ENCODE results near the gene DDX4. TPM values are rescaled to one million over a fixed set of nuclear protein-coding genes. Genes with fewer than 3 reads are reported as not detected.
"Not testable (repeated sequence)": the region's sequence is repeated elsewhere in the genome, so short reads cannot be mapped to it uniquely, and the experiment has no call there.

The DDX4 gene
- total RNA-seq, 2 experiments from 2014 or later: 0.28 to 1.2 TPM

- H3K9me3 Mint-ChIP-seq; ATAC-seq (ENCODE audit: low read depth); H3K4me1 Mint-ChIP-seq; H3K4me3 Mint-ChIP-seq; DNase-seq; H3K27ac Mint-ChIP-seq; H3K36me3 Mint-ChIP-seq; POLR2A ChIA-PET: not testable (repeated sequence)
- H3K27me3 Mint-ChIP-seq: peaks cover 68% of the 10 kb centered on the region
These were observed 78.1 kb downstream of the DDX4 start for GRCh38 chr5:55815939-55816338.

GRCh38 chr5:55816342-55816741, 78.5 kb downstream of the DDX4 start:
- ATAC-seq (ENCODE audit: low read depth): no peak
- Mint-ChIP-seq H3K27me3 (peaks cover 72% of the 10 kb centered on the region), H3K4me1 (peaks cover 2% of the 10 kb centered on the region), H3K4me3 (no peak overlapping the region), H3K9me3 (no peaks in the 10 kb centered on the region), H3K27ac (no peak overlapping the region), H3K36me3 (no peaks in the 10 kb centered on the region)
- POLR2A ChIA-PET: no interaction called here
- no peak for DNase-seq

- ATAC-seq (ENCODE audit: low read depth) (no peak), DNase-seq (no peak)
- no peaks in the 10 kb centered on the region for H3K36me3 Mint-ChIP-seq
- POLR2A ChIA-PET: no interaction called here
- H3K4me1 Mint-ChIP-seq: peaks cover 5% of the 10 kb centered on the region
- H3K9me3 Mint-ChIP-seq: no peaks in the 10 kb centered on the region
- no peak overlapping the region for H3K4me3 Mint-ChIP-seq
- H3K27ac Mint-ChIP-seq: no peak overlapping the region
- peaks cover 76% of the 10 kb centered on the region for H3K27me3 Mint-ChIP-seq
These were observed 79.2 kb downstream of the DDX4 start for GRCh38 chr5:55817030-55817429.

- H3K4me3 Mint-ChIP-seq: no peak overlapping the region
- no peaks in the 10 kb centered on the region for H3K9me3 Mint-ChIP-seq
- no peaks in the 10 kb centered on the region for H3K36me3 Mint-ChIP-seq
- POLR2A ChIA-PET: no interaction called here
- H3K27ac Mint-ChIP-seq: no peak overlapping the region
- peaks cover 74% of the 10 kb centered on the region for H3K27me3 Mint-ChIP-seq
- no peak for DNase-seq
- ATAC-seq (ENCODE audit: low read depth): no peak
- peaks cover 8% of the 10 kb centered on the region for H3K4me1 Mint-ChIP-seq
These were observed 82.6 kb downstream of the DDX4 start for GRCh38 chr5:55820488-55820887.

- Mint-ChIP-seq H3K9me3 (no peaks in the 10 kb centered on the region), H3K36me3 (peaks cover 2% of the 10 kb centered on the region), H3K4me3 (peak overlapping the region; percentile 64), H3K27me3 (peaks cover 67% of the 10 kb centered on the region), H3K27ac (no peak overlapping the region), H3K4me1 (peaks cover 8% of the 10 kb centered on the region)
- ATAC-seq (ENCODE audit: low read depth) (peak; percentile 66), DNase-seq (peak; percentile 49)
- POLR2A ChIA-PET: interaction anchor here (0.5 kb wide), 1 partner anchor 395 kb away, joined by 3 read pairs; no protein-coding TSS in a partner anchor
These were observed 84.1 kb downstream of the DDX4 start for GRCh38 chr5:55821731-55822512.

GRCh38 chr5:55823151-55823796, 85.4 kb downstream of the DDX4 start:
- H3K27ac Mint-ChIP-seq: no peak overlapping the region
- H3K36me3 Mint-ChIP-seq: peaks cover 2% of the 10 kb centered on the region
- ATAC-seq (ENCODE audit: low read depth) (no peak), DNase-seq (no peak)
- POLR2A ChIA-PET: no interaction called here
- no peaks in the 10 kb centered on the region for H3K9me3 Mint-ChIP-seq
- no peak overlapping the region for H3K4me3 Mint-ChIP-seq
- H3K27me3 Mint-ChIP-seq: peaks cover 56% of the 10 kb centered on the region
- H3K4me1 Mint-ChIP-seq: peaks cover 8% of the 10 kb centered on the region

GRCh38 chr5:55829956-55830355, 92.1 kb downstream of the DDX4 start:
- ATAC-seq (ENCODE audit: low read depth) (no peak), DNase-seq (no peak)
- peaks cover 2% of the 10 kb centered on the region for H3K36me3 Mint-ChIP-seq
- no peak overlapping the region for H3K27ac Mint-ChIP-seq
- POLR2A ChIA-PET: no interaction called here
- peaks cover 14% of the 10 kb centered on the region for H3K27me3 Mint-ChIP-seq
- H3K4me3 Mint-ChIP-seq: no peak overlapping the region
- H3K4me1 Mint-ChIP-seq: no peaks in the 10 kb centered on the region
- H3K9me3 Mint-ChIP-seq: peaks cover 6% of the 10 kb centered on the region

GRCh38 chr5:55832446-55832845, 94.6 kb downstream of the DDX4 start:
- no peak overlapping the region for H3K27ac Mint-ChIP-seq
- H3K9me3 Mint-ChIP-seq: peaks cover 6% of the 10 kb centered on the region
- ATAC-seq (ENCODE audit: low read depth) (no peak), DNase-seq (no peak)
- peaks cover 7% of the 10 kb centered on the region for H3K27me3 Mint-ChIP-seq
- no peaks in the 10 kb centered on the region for H3K4me1 Mint-ChIP-seq
- H3K4me3 Mint-ChIP-seq: no peak overlapping the region
- POLR2A ChIA-PET: no interaction called here
- H3K36me3 Mint-ChIP-seq: no peaks in the 10 kb centered on the region

GRCh38 chr5:55836191-55836590, 98.3 kb downstream of the DDX4 start:
- no peak for DNase-seq
- POLR2A ChIA-PET: interaction anchor here (0.7 kb wide), 1 partner anchor 10 kb away, joined by 3 read pairs; no protein-coding TSS in a partner anchor
- no peaks in the 10 kb centered on the region for H3K4me1 Mint-ChIP-seq
- peaks cover 9% of the 10 kb centered on the region for H3K9me3 Mint-ChIP-seq
- H3K4me3 Mint-ChIP-seq: no peak overlapping the region
- H3K27me3 Mint-ChIP-seq: peaks cover 11% of the 10 kb centered on the region
- no peak overlapping the region for H3K27ac Mint-ChIP-seq
- ATAC-seq (ENCODE audit: low read depth): no peak
- H3K36me3 Mint-ChIP-seq: no peaks in the 10 kb centered on the region

- Mint-ChIP-seq H3K27ac (no peak overlapping the region), H3K4me3 (no peak overlapping the region), H3K9me3 (peaks cover 9% of the 10 kb centered on the region), H3K27me3 (peaks cover 16% of the 10 kb centered on the region), H3K4me1 (no peaks in the 10 kb centered on the region), H3K36me3 (peaks cover 12% of the 10 kb centered on the region)
- no peak for DNase-seq
- ATAC-seq (ENCODE audit: low read depth): no peak
- POLR2A ChIA-PET: no interaction called here
These were observed 104.1 kb downstream of the DDX4 start for GRCh38 chr5:55841976-55842375.

- H3K27ac Mint-ChIP-seq: no peak overlapping the region
- DNase-seq: no peak
- H3K27me3 Mint-ChIP-seq: peaks cover 10% of the 10 kb centered on the region
- peaks cover 12% of the 10 kb centered on the region for H3K36me3 Mint-ChIP-seq
- POLR2A ChIA-PET: no interaction called here
- no peak for ATAC-seq (ENCODE audit: low read depth)
- H3K9me3 Mint-ChIP-seq: peaks cover 9% of the 10 kb centered on the region
- H3K4me1 Mint-ChIP-seq: peaks cover 16% of the 10 kb centered on the region
- no peak overlapping the region for H3K4me3 Mint-ChIP-seq
These were observed 110.0 kb downstream of the DDX4 start for GRCh38 chr5:55847837-55848236.

- no peak for ATAC-seq (ENCODE audit: low read depth)
- Mint-ChIP-seq H3K36me3 (peaks cover 12% of the 10 kb centered on the region), H3K27ac (no peak overlapping the region), H3K9me3 (peaks cover 8% of the 10 kb centered on the region), H3K27me3 (peaks cover 9% of the 10 kb centered on the region), H3K4me1 (peaks cover 24% of the 10 kb centered on the region), H3K4me3 (no peak overlapping the region)
- DNase-seq: no peak
- POLR2A ChIA-PET: no interaction called here
These were observed 110.9 kb downstream of the DDX4 start for GRCh38 chr5:55848783-55849182.

- H3K4me3 Mint-ChIP-seq: no peak within 1 kb of the TSS
- peaks cover 6% of the 10 kb centered on the region for H3K36me3 Mint-ChIP-seq
- no peak for ATAC-seq (ENCODE audit: low read depth)
- H3K27ac Mint-ChIP-seq: no peak within 1 kb of the TSS
- no peak for DNase-seq
- peaks cover 5% of the 10 kb centered on the region for H3K9me3 Mint-ChIP-seq
- POLR2A ChIA-PET: no interaction called here
- peaks cover 41% of the 10 kb centered on the region for H3K4me1 Mint-ChIP-seq
- peaks cover 9% of the 10 kb centered on the region for H3K27me3 Mint-ChIP-seq
These were observed 113.2 kb downstream of the DDX4 start, which contains the start of gene IL31RA for GRCh38 chr5:55850839-55851674. TSS of gene IL31RA (plus strand) at chr5:55851357. CDS start at chr5:55851571, 214 bp downstream.
